CD4-positive, alpha-beta T cell treated with Interferon alpha-2 for 1 hour (primary cell): ENCODE results near the gene PLXNA2.

Experiments used
- DNase-seq, 2 donors: peaks; one replicate each; pipeline ENCODE4 v3.0.0-alpha.2; 2020 to 2022

PLXNA2 gene

DNA sequence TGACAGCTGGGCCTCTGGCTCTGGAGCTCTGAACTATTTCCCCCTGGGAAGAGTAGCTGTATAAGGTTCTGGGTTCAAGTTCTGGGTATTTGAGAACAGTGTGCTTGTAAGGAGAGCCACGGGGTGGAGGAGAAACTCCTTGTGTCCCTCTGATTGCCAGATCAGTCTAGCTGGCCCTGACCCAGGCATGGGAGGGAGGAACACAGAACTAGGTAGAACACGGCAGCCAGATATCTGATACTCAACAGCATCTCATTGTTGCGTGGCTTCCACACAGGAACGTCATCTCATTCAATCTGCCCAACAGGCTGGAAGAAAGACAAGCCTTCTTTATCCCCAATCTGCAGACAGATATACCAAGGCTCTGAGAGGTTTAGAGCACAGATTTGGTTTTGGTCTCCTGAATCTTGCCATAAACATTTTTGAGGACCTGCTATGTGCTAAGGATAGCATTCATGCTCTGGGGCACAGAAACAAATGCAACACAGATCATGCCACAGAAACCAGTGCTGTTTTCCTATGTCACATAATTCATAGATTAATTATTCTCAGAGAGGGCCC, 83.8 kb downstream of the PLXNA2 start:
- DNase-seq: no peak

DNA sequence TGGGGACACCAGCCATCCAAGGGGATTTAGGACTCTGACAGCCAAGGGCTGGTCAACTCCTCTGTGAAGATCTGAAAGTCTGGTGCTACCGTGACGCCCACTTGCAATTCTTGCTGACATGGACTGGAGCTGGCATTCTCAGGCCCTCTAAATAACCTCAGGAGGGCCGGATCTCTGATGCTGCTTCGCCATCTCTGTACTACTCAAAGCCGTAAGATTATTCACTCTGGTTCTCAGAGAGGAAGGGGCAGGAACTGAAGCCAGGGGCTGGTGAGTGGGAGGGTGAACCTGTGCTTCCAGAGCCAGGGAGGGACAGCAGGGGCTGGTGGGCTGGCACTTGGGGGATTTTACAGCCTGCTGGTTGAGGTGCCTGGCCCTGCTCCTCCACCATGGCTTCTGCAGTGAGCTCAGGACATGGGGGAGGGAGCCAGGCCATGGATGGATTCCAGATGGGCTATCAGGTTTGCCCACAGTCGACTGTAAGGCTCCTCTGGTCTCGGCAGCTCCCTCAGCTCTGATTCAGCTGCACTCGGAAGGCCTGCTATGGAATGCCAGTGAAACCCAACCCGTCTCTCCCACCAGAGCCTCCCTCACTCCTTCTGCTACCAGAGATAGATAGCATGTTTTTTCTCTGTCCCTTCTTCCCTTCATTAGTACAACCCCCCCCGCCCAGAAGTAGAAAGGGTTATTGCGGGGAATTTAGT, 84.5 kb downstream of the PLXNA2 start:
- DNase-seq: no peak

DNA sequence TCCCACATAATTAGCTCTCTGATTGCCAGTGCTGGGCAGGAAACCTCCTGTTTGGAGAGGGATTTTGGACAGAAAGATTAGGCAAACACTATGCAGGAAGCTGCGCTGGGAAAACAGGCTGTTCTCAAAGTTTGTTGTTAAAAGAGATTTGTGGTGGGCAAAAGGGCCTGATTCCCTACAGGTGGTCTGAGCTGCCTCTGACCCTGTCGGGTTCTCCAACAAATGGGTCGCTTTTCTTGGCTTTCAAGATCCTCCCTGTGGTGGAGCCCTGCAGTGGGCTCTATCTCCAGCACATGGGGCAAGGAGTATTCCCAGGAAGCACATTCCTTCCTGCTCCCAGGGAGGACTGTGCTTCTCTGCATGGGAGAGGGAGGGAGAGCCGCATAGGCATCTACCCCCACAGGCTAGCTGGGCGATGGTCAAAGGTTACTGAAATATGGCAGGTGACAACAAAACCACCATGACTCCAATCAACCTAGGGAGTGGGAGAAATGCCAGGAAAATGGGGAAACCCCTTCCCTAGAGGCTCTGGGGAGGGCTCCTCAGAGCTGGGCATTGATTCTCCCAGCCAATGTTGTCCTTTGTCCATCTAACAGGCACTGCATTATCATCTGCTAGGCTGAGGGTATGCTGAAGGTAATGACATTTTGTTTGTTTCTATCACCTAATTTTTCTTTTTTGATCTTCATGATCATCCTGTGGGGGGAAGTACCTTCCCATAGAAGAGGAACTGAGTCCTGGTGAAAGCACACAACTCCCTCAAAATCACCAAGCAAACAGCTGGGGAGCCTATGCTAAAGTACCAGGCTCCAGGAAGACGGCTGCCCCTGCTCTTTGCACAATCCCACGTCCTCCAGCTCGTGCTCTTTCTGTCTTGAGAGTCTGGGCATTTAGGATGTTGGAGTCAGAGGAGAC, 85.3 kb downstream of the PLXNA2 start:
- DNase-seq: no peak

DNA sequence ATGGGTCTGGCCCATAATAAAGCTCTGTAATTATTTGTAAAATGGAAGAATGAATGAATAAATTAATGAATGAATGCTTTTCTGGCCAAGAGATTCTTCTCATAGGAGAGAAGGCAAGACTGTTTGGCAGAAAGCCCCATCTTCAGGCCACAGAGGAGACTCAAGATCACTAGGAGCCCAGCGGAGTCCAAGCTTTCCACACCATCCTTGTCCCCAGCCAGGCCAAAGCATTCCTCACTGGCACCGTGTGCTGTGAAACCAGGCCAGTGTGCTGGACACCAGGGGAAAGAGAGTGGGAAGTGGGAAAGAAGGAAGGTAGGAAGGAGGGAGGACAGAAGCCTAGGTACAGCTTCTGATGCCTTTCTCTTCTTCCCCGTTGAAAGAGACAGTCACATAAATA, 86.4 kb downstream of the PLXNA2 start:
- DNase-seq: no peak

DNA sequence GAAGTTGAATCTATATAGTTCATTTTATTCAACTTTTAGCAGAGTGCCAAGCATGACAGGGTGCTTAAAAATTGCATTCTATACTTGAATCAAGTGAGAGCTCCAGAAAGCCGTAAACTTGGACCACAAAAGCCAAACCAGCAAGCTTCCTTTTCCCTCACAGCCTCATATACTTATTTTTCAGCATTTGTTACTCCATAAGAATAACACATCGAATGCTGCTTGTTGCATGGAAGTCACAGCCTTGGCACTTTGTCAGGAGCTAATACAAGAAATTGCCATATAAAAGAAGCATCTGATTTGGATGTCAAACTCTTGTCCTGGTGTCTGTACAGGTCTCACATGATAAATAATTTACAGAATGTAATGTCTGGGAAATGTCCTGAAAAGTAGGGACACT, 87.4 kb downstream of the PLXNA2 start:
- no peak for DNase-seq

DNA sequence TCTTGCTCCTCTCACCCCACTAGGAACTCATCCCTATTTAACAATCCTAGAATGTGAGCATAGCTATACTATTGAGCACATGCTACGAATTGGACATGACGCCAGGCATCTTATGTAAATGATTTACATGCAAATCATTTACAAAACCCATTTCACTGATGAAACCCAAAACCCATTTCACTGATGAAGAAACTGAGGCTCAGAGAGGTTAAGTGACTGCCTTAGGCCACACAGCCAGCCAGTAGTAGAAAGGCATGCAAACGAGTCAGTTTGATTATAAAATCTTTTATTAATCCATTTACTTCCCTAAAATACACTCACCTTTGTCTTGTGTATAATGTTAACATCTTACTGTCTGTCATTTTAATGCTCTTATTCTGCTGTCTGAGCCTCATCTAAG, 87.9 kb downstream of the PLXNA2 start:
- no peak for DNase-seq

DNA sequence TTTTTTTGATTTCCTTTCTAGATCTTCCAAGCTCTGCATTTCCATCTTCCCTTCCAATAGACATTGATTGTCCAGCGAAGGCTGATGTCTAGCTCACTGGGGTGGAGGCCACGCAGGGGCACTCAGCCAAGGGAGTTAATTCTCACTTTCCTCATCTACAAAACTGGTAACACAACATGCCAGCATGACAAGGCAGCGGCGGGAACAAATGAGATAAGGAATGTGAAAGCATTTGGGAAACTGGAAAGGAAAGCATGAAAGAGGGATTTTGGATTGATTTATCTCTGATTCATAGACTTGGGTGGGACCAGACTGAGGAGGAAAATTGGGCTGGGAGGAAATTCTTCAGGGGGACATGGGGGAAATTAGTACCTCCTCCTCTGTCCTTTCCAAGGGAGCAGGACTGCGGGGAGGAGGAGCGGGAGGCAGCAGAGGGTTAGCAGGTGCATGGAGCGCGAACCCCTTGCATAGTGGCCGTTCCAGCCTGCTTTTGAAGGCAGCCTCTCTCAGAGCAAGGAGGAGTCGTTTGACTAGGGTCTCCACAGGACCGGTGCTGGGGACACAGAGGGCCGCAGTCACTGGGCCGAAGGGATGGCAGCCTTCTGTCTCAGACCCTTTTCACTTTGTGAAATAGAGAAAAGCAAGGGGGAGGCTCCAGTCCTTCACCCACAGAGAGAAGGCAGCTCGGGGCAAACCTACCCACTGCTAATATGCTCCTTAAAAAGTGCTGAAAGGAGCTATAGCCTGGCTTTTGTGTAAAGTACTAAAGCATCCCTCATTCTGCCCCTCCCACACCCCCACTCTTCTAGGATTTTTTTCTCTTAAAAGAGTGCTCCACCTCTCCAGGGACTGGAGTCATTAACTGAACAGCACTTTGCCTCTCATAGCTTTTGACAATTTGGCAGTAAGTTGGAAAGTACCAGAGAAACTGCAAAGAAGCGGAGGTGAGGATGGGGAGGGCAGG, 89.2 kb downstream of the PLXNA2 start:
- no peak for DNase-seq

DNA sequence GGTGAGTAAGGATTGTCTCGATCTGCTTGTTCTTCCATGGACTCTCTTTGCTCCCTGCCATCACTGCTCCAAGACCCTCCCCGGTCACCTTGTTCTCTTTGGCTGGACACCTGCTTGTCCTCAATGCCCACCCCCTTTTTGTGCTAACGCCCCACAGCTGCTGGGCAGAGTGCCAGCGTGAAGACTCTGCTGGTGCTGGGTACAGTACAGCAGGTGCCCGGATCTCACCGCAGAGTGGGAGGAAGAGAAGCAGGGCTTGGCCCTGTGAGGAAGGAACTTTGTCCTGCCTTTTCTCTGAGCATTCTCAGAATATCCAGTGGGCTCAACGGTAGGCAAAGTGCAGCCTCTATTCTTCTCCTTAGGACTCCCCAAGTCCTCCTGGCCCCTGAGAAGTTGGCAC, 90.1 kb downstream of the PLXNA2 start:
- no peak for DNase-seq

DNA sequence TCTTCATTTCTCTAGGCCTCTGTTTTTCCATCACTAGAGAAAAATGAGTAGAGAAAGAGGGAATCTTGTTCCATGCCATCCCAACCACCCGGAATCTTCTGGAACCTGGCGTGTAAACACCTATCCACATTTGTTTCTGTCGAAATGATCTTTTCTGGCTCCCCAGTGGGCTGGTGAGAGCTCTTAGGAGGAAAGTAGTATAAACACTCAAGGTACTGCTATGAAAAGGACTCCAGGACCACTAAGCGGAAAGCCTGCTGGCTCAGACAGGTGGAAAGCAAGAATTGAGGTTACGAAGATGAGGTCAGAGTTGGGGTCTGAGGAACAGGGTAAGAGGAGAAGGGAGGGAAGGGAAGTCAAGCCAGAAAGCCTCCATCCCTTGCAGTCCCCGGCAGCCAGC, 90.8 kb downstream of the PLXNA2 start:
- DNase-seq: no peak

DNA sequence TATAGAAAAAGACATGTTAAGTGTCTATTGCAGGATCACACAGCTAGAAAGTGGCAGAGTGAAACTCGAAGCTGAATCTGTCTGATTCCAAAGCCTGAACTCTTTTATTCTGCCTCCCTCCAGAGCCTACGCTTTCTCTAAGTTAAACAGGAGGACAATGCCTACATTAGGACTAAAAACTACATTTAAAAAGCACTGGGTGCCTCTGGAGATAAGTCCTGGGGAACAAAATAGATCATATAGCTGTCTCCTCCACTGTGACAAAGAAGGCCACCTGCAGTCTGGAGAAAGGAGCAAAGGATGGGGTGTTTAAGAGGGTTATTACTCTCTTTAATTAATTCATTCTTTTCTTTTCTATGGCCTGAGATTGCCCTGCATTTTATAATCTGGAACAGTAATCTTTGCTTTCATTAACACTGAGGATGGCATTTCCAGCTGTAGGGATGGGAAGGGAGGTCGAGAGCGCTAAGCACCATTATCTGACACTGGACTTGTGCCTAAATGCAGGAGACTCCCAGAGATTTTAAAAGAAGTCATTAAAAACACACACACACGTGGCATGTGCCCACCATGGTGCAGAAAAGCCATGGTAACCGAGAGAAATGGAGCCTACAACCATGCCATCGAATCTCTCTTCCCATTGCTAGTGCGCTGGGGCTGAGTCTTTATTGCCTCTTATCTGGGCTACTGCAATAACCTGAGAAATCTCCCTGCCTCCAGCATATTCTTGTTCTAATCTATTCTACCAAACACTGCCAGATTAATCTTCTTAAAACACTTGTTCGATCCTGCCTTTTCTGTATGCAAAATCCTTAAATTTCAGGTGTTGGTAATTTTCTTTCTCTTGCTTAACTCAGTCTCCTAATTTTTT, 92.2 kb downstream of the PLXNA2 start:
- no peak for DNase-seq

DNA sequence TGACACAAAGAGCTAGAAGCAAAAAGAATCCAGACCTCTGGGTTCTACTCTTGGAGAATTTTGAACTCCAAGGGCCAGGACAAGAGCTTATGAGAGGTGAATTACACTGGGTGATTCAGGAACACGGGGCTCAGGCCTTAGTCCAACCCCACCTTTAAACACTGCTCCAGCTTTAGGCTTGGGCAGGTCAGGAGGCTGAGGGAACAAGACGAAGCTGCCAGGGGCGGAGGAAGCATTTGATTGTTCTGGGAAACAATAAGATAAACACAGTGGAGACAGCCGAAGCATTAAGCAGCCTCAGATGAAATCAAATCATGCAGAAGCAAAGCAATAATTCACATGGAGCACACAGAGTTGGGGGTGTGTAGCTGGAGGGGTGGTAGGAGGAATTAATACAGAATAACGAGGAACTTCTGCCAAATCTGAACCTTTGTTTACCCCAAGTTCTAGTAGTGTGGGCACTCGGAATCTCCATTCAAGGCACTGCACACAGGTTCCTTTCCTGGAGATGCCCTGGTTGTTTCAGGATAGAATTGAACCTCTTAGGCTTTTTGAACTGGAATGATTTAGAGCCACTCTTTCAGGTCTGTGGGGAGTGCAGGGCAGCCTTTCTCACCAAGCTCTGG, 93.2 kb downstream of the PLXNA2 start:
- DNase-seq: no peak

DNA sequence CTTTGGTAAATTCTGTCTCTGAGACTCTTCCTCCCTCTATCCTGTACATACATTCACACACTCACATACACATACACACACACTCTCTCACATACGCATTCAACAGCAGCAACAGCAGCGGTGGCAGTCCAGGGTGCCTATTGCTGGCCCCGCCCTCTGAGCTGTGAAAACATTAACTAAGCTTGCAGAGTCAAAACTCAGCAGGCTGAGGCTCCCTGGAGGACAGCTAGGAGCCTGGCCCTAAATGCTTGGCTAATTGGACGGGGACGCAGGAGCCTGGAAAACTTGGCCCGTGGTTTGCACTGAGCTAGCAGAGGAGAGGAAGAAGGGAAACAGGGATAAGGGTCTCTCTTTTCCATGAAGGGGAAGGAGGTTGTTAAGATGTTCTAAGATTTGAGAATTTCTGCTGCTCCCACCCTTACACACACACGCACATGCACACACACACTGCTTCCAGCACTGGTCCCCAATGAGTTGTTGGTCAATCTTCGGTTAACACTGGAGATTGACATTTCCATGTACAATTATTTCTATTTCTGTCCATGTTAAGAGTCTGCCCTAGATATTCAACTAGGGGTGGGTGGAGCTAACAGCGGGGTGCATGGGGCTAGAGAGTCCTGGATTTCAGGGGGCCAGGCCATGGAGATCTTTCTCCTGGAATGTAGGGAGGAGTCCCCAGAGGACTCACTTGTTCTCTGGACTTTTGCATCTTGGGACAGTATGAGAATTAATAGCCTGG, 94.2 kb downstream of the PLXNA2 start:
- no peak for DNase-seq

DNA sequence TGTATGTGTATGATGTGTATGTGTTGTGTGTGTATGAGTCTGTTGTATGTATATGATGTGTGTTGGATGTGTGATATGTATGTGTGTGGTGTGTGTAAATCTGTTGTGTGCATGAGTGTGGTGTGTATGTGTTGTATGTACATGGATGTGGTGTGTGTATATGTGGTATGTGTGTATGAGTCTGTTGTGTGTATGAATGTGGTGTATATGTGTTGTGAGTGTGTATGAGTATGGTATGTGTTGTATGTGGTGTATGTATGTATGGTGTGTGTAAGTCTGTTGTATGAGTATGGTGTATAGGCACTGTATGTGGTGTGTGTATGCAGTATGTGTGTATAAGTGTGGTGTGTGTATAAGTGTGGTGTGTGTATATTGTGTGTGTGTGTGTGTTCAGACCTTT, 95.0 kb downstream of the PLXNA2 start:
- no peak for DNase-seq

DNA sequence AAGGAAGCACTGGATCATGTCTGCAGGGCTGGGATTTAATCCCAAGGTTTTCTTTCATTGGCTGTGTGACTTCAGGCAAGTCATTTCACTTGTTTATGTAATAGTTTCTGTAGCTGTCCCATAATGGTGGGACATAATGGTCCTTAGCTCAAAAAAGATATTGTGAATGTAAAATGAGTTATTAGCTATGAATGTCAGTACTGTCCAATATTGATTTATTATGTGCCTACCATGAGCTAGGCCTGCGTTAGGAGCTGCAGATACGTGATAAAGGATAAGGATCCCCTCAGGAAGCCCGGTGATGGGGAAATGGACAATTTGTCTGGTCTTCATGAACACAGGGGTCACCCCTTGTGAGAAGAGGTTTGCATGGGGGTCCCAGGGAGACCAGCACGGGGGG, 95.8 kb downstream of the PLXNA2 start:
- no peak for DNase-seq

DNA sequence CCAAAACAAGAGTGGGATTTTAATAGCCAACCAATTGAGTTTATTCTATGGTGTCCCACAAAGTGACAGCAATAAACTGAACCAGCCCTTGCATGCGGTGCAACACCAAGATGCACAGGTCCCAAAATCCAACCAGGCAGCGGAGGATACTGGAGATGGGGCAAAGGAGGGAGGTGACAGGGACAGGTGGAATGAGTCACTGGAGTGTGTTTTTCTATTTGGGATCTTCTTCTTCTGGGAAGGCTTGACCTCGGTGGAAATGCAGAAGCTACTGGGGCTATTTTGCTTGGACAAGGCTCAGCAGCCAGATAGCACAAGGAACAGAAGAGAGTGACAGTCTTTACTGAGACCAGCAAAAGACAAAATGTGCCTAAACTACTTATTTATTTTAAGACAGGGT, 97.5 kb downstream of the PLXNA2 start:
- no peak for DNase-seq

DNA sequence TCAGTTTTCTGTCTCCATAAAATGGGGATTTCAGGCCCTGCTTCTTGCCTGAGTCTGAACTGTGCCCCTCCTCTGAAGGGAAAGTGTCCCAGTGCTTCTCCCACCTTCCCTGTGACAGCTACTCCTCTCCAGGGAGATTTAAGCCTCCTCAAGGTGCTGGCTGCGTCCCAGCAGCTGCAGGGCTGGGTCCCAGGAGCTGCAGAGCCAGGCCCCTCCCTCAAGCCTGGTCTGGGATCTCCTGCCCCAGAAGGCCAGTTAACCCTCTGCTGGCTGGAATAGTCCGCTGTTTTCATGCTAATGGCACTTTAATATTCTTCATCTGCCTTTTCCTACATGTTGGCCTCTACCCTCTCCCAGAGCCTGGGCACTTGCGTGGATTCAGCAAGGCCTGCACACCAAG, 99.0 kb downstream of the PLXNA2 start:
- no peak for DNase-seq

DNA sequence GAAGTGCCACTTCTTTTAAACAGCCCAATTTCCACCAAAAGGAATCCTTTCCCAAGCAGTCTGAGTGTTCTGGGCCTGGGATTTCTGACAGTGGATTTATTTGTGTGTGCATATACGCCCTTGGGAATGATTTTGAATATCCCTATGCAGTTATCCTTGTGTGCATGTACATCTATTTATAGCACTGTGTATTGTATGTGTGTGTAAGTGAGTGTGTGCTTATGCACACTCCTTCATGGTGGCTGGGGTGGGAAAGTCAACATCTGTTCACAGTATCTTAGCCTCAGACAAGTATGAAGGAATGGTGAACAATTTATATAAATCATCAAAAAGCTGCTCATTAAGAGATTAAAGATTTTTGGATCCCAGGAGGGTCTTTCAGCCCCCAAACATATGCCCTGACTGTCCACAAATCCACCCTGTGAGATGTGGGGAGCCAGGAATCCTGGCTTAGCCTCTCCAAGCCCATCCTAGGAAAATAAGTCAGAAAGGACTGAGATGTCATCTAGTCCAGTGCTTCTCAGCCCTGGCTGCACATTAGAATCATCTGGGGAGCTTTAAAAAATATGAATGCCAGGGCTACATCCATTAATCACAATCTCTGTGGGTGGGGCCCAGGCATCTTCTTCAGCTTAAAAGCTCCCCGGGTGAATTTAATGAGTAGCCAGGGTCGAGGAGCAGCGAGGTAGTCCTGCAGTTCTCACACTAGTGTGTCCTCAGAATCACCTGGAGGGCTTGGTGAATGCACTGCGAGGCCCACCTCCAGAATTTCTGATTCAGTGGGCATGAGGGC, 101.4 kb downstream of the PLXNA2 start:
- DNase-seq: no peak

DNA sequence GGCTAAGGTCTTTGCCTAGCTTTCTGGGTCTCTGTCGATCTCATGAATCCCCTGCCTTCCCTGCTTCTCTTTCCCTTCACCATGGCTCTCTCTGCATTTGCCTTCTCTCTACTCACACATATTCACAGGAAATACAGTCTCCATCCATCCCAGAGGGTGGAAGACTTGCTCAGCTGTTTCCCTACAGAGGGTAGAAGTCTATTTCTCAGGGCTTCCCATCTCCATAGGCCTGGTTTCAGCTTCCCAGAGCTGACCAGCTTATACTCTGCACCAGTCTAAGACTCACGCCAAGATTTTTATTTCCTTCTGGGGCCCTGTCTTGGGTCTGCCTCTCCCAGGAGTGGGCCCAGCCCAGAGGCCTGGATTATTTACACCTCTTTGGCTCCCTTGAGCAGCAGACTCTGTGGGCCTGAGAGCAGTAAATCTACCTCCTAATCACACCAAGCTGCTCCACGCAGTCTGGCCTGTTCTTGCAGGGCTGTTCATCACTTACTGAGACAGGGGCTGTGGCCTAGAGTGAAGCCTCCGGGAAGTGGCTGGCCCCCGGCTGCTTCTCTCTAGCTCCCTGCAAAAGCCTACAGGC, 102.5 kb downstream of the PLXNA2 start:
- DNase-seq: no peak

DNA sequence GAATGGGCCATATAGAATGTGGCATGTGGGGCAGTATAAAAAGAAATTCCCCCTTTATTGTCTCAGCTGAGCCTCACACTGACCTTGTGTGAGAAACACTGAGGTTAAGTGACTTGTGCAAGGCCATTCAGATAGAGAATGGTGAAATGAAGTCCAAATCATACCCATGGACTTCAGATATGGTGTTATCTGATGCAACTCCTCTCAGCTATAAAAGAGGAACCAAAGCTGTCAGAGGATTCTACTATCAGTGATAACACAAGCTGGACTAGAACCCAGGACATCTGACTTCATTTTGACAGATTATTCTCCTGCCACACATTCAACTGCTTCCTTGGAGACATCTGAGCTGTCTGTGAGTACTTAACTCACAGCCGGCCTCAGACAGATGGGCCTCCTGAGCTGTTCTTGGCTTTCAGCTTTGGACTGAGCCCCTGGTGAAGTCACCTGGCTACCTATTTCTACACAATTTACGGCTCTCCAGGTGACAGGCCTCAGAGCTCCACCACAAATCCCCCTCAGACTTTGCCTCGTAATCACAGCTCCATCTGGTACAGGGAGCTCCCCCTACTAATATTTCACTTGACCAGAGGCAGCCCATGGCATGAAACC, 104.6 kb downstream of the PLXNA2 start:
- no peak for DNase-seq
